Brain pericyte (primary cell): Measurements from ENCODE around the gene ASB6.

Experiments
- DNase-seq: peaks from one replicate; pipeline ENCODE4 v3.0.0-alpha.2; 2012; ENCODE audit warnings: low read depth, low spot score

ASB6 gene

GRCh38 chr9:129587487-129588262, 54.3 kb downstream of the ASB6 start:
- DNase-seq, result no peak

- no peak for DNase-seq
Measured at GRCh38 chr9:129586685-129587084, 55.3 kb downstream of the ASB6 start.

GRCh38 chr9:129586245-129586644, 55.7 kb downstream of the ASB6 start:
- DNase-seq, result no peak

- DNase-seq, result no peak
Measured at GRCh38 chr9:129585352-129585751, 56.6 kb downstream of the ASB6 start.
